OCI-LY7 (cell line): ENCODE data around the gene APBB2.

Source experiments
- CTCF ChIP-seq: fragments of 200-600 bp; sonication (generic); conservative IDR thresholded peaks from 2 replicates; pipeline ENCODE4 v1.5.1; 2014; ENCODE audit warnings: mild to moderate bottlenecking, antibody characterized with exemption, low read length, moderate library complexity, mixed read lengths
- EZH2phosphoT487 ChIP-seq: fragments of 200-600 bp; sonication (generic); IDR thresholded peaks from 2 replicates; pipeline ENCODE4 v1.6.1; 2018; ENCODE audit warnings: low read depth, borderline replicate concordance, mild to moderate bottlenecking, mixed run types, antibody characterized with exemption, low read length, moderate library complexity, mixed read lengths

GRCh38 chr4:41043465-41043864 is 170.9 kb downstream of the APBB2 start:
- TF ChIP-seq CTCF: no peak
- no peak for TF ChIP-seq EZH2phosphoT487
